HEK293 (cell line): ENCODE measurements around the gene NNMT.

Experiments
- CTCF ChIA-PET: fragments of 350-600 bp; formaldehyde crosslinking; extraction: SDS; loops from one replicate; lab custom pipeline; 2021; ENCODE audit warnings: antibody characterized with exemption; lab: Yijun Ruan, JAX
- POLR2A ChIA-PET: fragments of 300-600 bp; formaldehyde crosslinking; extraction: SDS; loops from one replicate; lab custom pipeline; 2020; ENCODE audit warnings: antibody characterized with exemption, inconsistent platforms; lab: Yijun Ruan, JAX
- H3K27ac ChIP-seq: fragments of 200-500 bp; sonication (Bioruptor generic); 2 replicates; pipeline ENCODE4 v1.5.1; 2014; ENCODE audit warnings: low read depth, low read length, control low read depth, inconsistent platforms; ENCODE audit errors: extremely low read depth
- H3K36me3 ChIP-seq, 2 experiments: fragments of 200-500 bp in 1 of 2; sonication (Bioruptor generic) in 1 of 2; 1 replicate in 1 of 2; 2 replicates in 1 of 2; pipeline ENCODE4 v1.5.1; 2014 to 2017; ENCODE audit warnings: inconsistent platforms in 2 of 2, low read length in 2 of 2; ENCODE audit not compliant: control insufficient read depth in 2 of 2, insufficient read depth in 1 of 2
- H3K4me1 ChIP-seq: fragments of 200-500 bp; sonication (Bioruptor generic); 2 replicates; pipeline ENCODE4 v1.5.1; 2014; ENCODE audit warnings: mild to moderate bottlenecking, low read length, inconsistent platforms; ENCODE audit not compliant: control insufficient read depth, insufficient read depth
- H3K4me3 ChIP-seq: 2 replicates; pipeline ENCODE4 v1.5.1; 2011; ENCODE audit warnings: low read depth, mild to moderate bottlenecking, control low read depth, low read length, moderate library complexity
- H3K9me3 ChIP-seq: fragments of 200-500 bp; sonication (Bioruptor generic); 2 replicates; pipeline ENCODE4 v1.5.1; 2014; ENCODE audit warnings: low read depth, low read length, inconsistent platforms; ENCODE audit not compliant: control insufficient read depth, insufficient read depth
- AEBP2 ChIP-seq: fragments of 450-650 bp; formaldehyde crosslinking; IDR thresholded peaks from 2 replicates; pipeline ENCODE4 v1.5.1; 2016; ENCODE audit warnings: missing biosample characterization, missing genetic modification characterization, borderline replicate concordance
- GLIS2 ChIP-seq: fragments of 450-650 bp; formaldehyde crosslinking; IDR thresholded peaks from 2 replicates; pipeline ENCODE4 v1.5.1; 2016; ENCODE audit warnings: missing biosample characterization, missing genetic modification characterization
- HOXD13 ChIP-seq: sonication (generic); formaldehyde crosslinking; IDR thresholded peaks from 2 replicates; pipeline ENCODE4 v1.8.0; 2022; ENCODE audit warnings: missing genetic modification reagents, borderline replicate concordance
- IKZF3 ChIP-seq: fragments of 450-650 bp; IDR thresholded peaks from 2 replicates; pipeline ENCODE4 v1.5.0; 2018; ENCODE audit warnings: missing biosample characterization, mild to moderate bottlenecking, missing genetic modification characterization, moderate library complexity
- KLF9 ChIP-seq: fragments of 450-650 bp; formaldehyde crosslinking; IDR thresholded peaks from 2 replicates; pipeline ENCODE4 v1.5.1; 2016; ENCODE audit warnings: missing biosample characterization, missing genetic modification characterization, low read depth
- MYNN ChIP-seq: fragments of 450-650 bp; formaldehyde crosslinking; IDR thresholded peaks from 2 replicates; pipeline ENCODE4 v1.5.1; 2016; ENCODE audit warnings: missing biosample characterization, missing genetic modification characterization, borderline replicate concordance
- PRDM10 ChIP-seq: fragments of 450-650 bp; formaldehyde crosslinking; IDR thresholded peaks from 2 replicates; pipeline ENCODE4 v1.5.1; 2016; ENCODE audit warnings: missing biosample characterization, missing genetic modification characterization
- SP7 ChIP-seq: fragments of 450-650 bp; formaldehyde crosslinking; IDR thresholded peaks from 2 replicates; pipeline ENCODE4 v1.5.1; 2016; ENCODE audit warnings: missing biosample characterization, missing genetic modification characterization
- TCF7L2 ChIP-seq: IDR thresholded peaks from 2 replicates; pipeline ENCODE4 v1.6.1; 2011; ENCODE audit warnings: low read depth, mild to moderate bottlenecking, inconsistent platforms, low read length, moderate library complexity, borderline replicate concordance
- ZBTB44 ChIP-seq: fragments of 450-650 bp; IDR thresholded peaks from 2 replicates; pipeline ENCODE4 v1.5.1; 2018; ENCODE audit warnings: missing biosample characterization, mild to moderate bottlenecking, missing genetic modification characterization
- ZFP3 ChIP-seq: fragments of 450-650 bp; formaldehyde crosslinking; IDR thresholded peaks from 2 replicates; pipeline ENCODE4 v1.5.1; 2016; ENCODE audit warnings: low read depth, missing biosample characterization, missing genetic modification characterization
- ZFP69B ChIP-seq: fragments of 450-650 bp; formaldehyde crosslinking; IDR thresholded peaks from 2 replicates; pipeline ENCODE4 v1.5.1; 2016; ENCODE audit warnings: missing biosample characterization, missing genetic modification characterization
- ZNF175 ChIP-seq: fragments of 450-650 bp; formaldehyde crosslinking; IDR thresholded peaks from 2 replicates; pipeline ENCODE4 v1.5.1; 2016; ENCODE audit warnings: missing biosample characterization, missing genetic modification characterization
- ZNF248 ChIP-seq: fragments of 450-650 bp; formaldehyde crosslinking; IDR thresholded peaks from 2 replicates; pipeline ENCODE4 v1.5.1; 2017; ENCODE audit warnings: missing biosample characterization, missing genetic modification characterization
- ZNF302 ChIP-seq: fragments of 450-650 bp; formaldehyde crosslinking; IDR thresholded peaks from 2 replicates; pipeline ENCODE4 v1.5.1; 2016; ENCODE audit warnings: missing biosample characterization, missing genetic modification characterization, low read depth
- ZNF423 ChIP-seq: fragments of 450-650 bp; formaldehyde crosslinking; IDR thresholded peaks from 2 replicates; pipeline ENCODE4 v1.5.1; 2016; ENCODE audit warnings: missing biosample characterization, missing genetic modification characterization
- ZNF544 ChIP-seq: fragments of 450-650 bp; formaldehyde crosslinking; IDR thresholded peaks from 2 replicates; pipeline ENCODE4 v1.5.0; 2017; ENCODE audit warnings: missing biosample characterization, missing genetic modification characterization
- ZNF548 ChIP-seq: fragments of 450-650 bp; formaldehyde crosslinking; IDR thresholded peaks from 2 replicates; pipeline ENCODE4 v1.5.1; 2016; ENCODE audit warnings: missing biosample characterization, missing genetic modification characterization
- ZNF549 ChIP-seq: fragments of 450-650 bp; IDR thresholded peaks from 2 replicates; pipeline ENCODE4 v1.5.1; 2018; ENCODE audit warnings: missing biosample characterization, missing genetic modification characterization, mild to moderate bottlenecking, inconsistent platforms, moderate library complexity
- ZNF610 ChIP-seq: fragments of 450-650 bp; formaldehyde crosslinking; IDR thresholded peaks from 2 replicates; pipeline ENCODE4 v1.5.1; 2016; ENCODE audit warnings: missing biosample characterization, missing genetic modification characterization, borderline replicate concordance
- ZNF629 ChIP-seq: fragments of 450-650 bp; formaldehyde crosslinking; IDR thresholded peaks from 2 replicates; pipeline ENCODE4 v1.5.1; 2017; ENCODE audit warnings: missing biosample characterization, missing genetic modification characterization
- ZNF654 ChIP-seq: fragments of 450-650 bp; formaldehyde crosslinking; IDR thresholded peaks from 2 replicates; pipeline ENCODE4 v1.5.1; 2016; ENCODE audit warnings: low read depth, missing biosample characterization, missing genetic modification characterization
- ZNF670 ChIP-seq: fragments of 450-650 bp; formaldehyde crosslinking; IDR thresholded peaks from 2 replicates; pipeline ENCODE4 v1.5.1; 2016; ENCODE audit warnings: missing biosample characterization, missing genetic modification characterization, low read depth
- ZNF704 ChIP-seq: fragments of 450-650 bp; formaldehyde crosslinking; IDR thresholded peaks from 2 replicates; pipeline ENCODE4 v1.5.1; 2016; ENCODE audit warnings: missing biosample characterization, missing genetic modification characterization
- ZNF76 ChIP-seq: fragments of 450-650 bp; formaldehyde crosslinking; IDR thresholded peaks from 2 replicates; pipeline ENCODE4; 2016; ENCODE audit warnings: low read depth, missing biosample characterization, missing genetic modification characterization, borderline replicate concordance
- ZNF776 ChIP-seq: fragments of 450-650 bp; formaldehyde crosslinking; IDR thresholded peaks from 2 replicates; pipeline ENCODE4 v1.5.0; 2017; ENCODE audit warnings: missing biosample characterization, missing genetic modification characterization, borderline replicate concordance
- ZSCAN23 ChIP-seq: fragments of 450-650 bp; formaldehyde crosslinking; IDR thresholded peaks from 2 replicates; pipeline ENCODE4 v1.5.1; 2016; ENCODE audit warnings: missing biosample characterization, missing genetic modification characterization
- ZSCAN30 ChIP-seq: fragments of 450-650 bp; IDR thresholded peaks from 2 replicates; pipeline ENCODE4 v1.5.1; 2018; ENCODE audit warnings: missing biosample characterization, mild to moderate bottlenecking, missing genetic modification characterization, moderate library complexity

NNMT gene

GRCh38 chr11:114287154-114287553 lies 9.0 kb upstream of the NNMT start:
- Histone ChIP-seq H3K4me1 (no peaks in the 10 kb centered on the region), H3K4me3 (no peak overlapping the region), H3K27ac (no peak overlapping the region), H3K9me3 (no peaks in the 10 kb centered on the region), H3K36me3 (no peaks in the 10 kb centered on the region)
- CTCF ChIA-PET, result interaction anchor here (0.6 to 1.8 kb wide), 5 partner anchors 9 to 299 kb away, joined by 3 to 9 read pairs (median 3); no protein-coding TSS in a partner anchor
- POLR2A ChIA-PET, result no interaction called here
- peak; percentile 46; the same call in 1 of the 2 replicates for TF ChIP-seq ZFP3 (tag by site-specific recombination)
- TF ChIP-seq ZNF76, result no peak
- TF ChIP-seq ZNF610 (tag by site-specific recombination), result no peak

- Histone ChIP-seq H3K27ac (no peak overlapping the region), H3K4me3 (no peak overlapping the region), H3K9me3 (no peaks in the 10 kb centered on the region), H3K4me1 (no peaks in the 10 kb centered on the region), H3K36me3 (no peaks in the 10 kb centered on the region)
- ChIA-PET CTCF (interaction anchor here (0.6 to 1.8 kb wide), 6 partner anchors 10 to 397 kb away, joined by 3 to 9 read pairs (median 3); no protein-coding TSS in a partner anchor), POLR2A (no interaction called here)
- no peak for TF ChIP-seq MYNN
- TF ChIP-seq IKZF3 (tag by site-specific recombination), result no peak
- TF ChIP-seq ZNF670 (tag by site-specific recombination), result no peak
- no peak for TF ChIP-seq GLIS2 (tag by site-specific recombination)
- TF ChIP-seq ZSCAN23, result no peak
- TF ChIP-seq ZFP69B (tag by site-specific recombination), result no peak
- TF ChIP-seq ZNF544 (tag by site-specific recombination), result no peak
- no peak for TF ChIP-seq ZNF704
- no peak for TF ChIP-seq ZBTB44 (tag by site-specific recombination)
- no peak for TF ChIP-seq ZNF175 (tag by site-specific recombination)
- no peak for TF ChIP-seq ZNF776
- TF ChIP-seq ZNF548 (tag by site-specific recombination), result no peak
- TF ChIP-seq KLF9 (tag by site-specific recombination), result no peak
- TF ChIP-seq ZNF549, result no peak
- no peak for TF ChIP-seq HOXD13 (CRISPR knock-in tag)
- TF ChIP-seq TCF7L2, result no peak
- no peak for TF ChIP-seq ZSCAN30 (tag by site-specific recombination)
- TF ChIP-seq ZNF629 (tag by site-specific recombination), result no peak
- no peak for TF ChIP-seq ZNF248
These were observed 8.1 kb upstream of the NNMT start for GRCh38 chr11:114288136-114288535.

- Histone ChIP-seq H3K9me3 (no peaks in the 10 kb centered on the region), H3K4me1 (no peaks in the 10 kb centered on the region), H3K4me3 (no peak overlapping the region), H3K36me3 (no peaks in the 10 kb centered on the region), H3K27ac (no peak overlapping the region)
- CTCF ChIA-PET, result interaction anchor here (0.8 to 1.4 kb wide), 3 partner anchors 9 to 297 kb away, joined by 3 to 4 read pairs (median 3); no protein-coding TSS in a partner anchor
- POLR2A ChIA-PET, result no interaction called here
- TF ChIP-seq SP7 (tag by site-specific recombination) (no peak), ZNF654 (tag by site-specific recombination) (no peak), ZNF302 (tag by site-specific recombination) (no peak), PRDM10 (tag by site-specific recombination) (no peak), AEBP2 (tag by site-specific recombination) (no peak), ZNF423 (tag by site-specific recombination) (no peak)
These were observed 6.4 kb upstream of the NNMT start for GRCh38 chr11:114289779-114290178.
